A673 (cell line): ENCODE results near the gene ATP8B1. TPM values are rescaled to one million over a fixed set of nuclear protein-coding genes. Genes with fewer than 3 reads are reported as not detected.
"Not testable (repeated sequence)": the region's sequence is repeated elsewhere in the genome, so short reads cannot be mapped to it uniquely, and the experiment has no call there.

Experiments used
- BruUV-seq: library from RNA; stranded (reverse); fragments of 400-500 nt; replicated peaks from 2 replicates; lab custom pipeline; 2021; lab: Mats Ljungman, UMichigan
- CTCF ChIA-PET: fragments of 300-600 bp; sonication (Branson Sonifier 250); formaldehyde crosslinking; loops from one replicate; lab custom pipeline; 2022; ENCODE audit warnings: antibody characterized with exemption; lab: Charles Lee
- POLR2A ChIA-PET: fragments of 300-600 bp; sonication (Branson Sonifier 250); formaldehyde crosslinking; loops from one replicate; lab custom pipeline; 2022; ENCODE audit warnings: antibody characterized with exemption; ENCODE audit not compliant: low non-redundant PET; lab: Charles Lee
- DNase-seq: peaks from one replicate; pipeline ENCODE4 v3.0.0-alpha.2; 2015; ENCODE audit warnings: low spot score
- H3K27ac ChIP-seq: fragments of 200-600 bp; sonication (generic); 2 replicates; pipeline ENCODE4 v1.5.1; 2016; ENCODE audit warnings: mixed run types, low read depth, mild to moderate bottlenecking, mixed read lengths, antibody characterized with exemption, low read length; ENCODE audit not compliant: poor library complexity, severe bottlenecking
- H3K27me3 ChIP-seq: fragments of 200-600 bp; sonication (generic); replicated peaks from 2 replicates; pipeline ENCODE4 v1.6.1; 2017; ENCODE audit warnings: mixed run types, low read depth, mild to moderate bottlenecking, mixed read lengths, antibody characterized with exemption, low read length; ENCODE audit not compliant: insufficient read depth, poor library complexity
- H3K36me3 ChIP-seq: fragments of 200-600 bp; sonication (generic); 2 replicates; pipeline ENCODE4 v1.6.1; 2016; ENCODE audit warnings: mixed run types, mild to moderate bottlenecking, mixed read lengths, antibody characterized with exemption, low read length; ENCODE audit not compliant: insufficient read depth, poor library complexity, severe bottlenecking
- H3K4me1 ChIP-seq: fragments of 200-600 bp; sonication (generic); 2 replicates; pipeline ENCODE4 v1.6.1; 2017; ENCODE audit warnings: mixed run types, mild to moderate bottlenecking, mixed read lengths, antibody characterized with exemption, low read length; ENCODE audit not compliant: insufficient read depth, poor library complexity, severe bottlenecking
- H3K4me3 ChIP-seq: fragments of 200-600 bp; sonication (generic); 2 replicates; pipeline ENCODE4 v1.5.1; 2016; ENCODE audit warnings: low read depth, mixed run types, mild to moderate bottlenecking, mixed read lengths, low read length; ENCODE audit not compliant: poor library complexity, severe bottlenecking
- H3K9me3 ChIP-seq: fragments of 200-600 bp; sonication (generic); 2 replicates; pipeline ENCODE4 v1.6.1; 2016; ENCODE audit warnings: mixed run types, low read depth, mild to moderate bottlenecking, mixed read lengths, antibody characterized with exemption, low read length; ENCODE audit not compliant: poor library complexity, severe bottlenecking
- CTCF ChIP-seq: fragments of 300-800, 200-600 bp; sonication (generic); conservative IDR thresholded peaks from 2 replicates; pipeline ENCODE4 v1.5.1; 2017; ENCODE audit warnings: low read depth, mild to moderate bottlenecking, antibody characterized with exemption, low read length, moderate library complexity, mixed read lengths
- EZH2 ChIP-seq: fragments of 200-600 bp; sonication (generic); IDR thresholded peaks from 2 replicates; pipeline ENCODE4 v1.6.1; 2017; ENCODE audit warnings: borderline replicate concordance, low read depth, mild to moderate bottlenecking, mixed read lengths, antibody characterized with exemption, low read length; ENCODE audit not compliant: poor library complexity, severe bottlenecking
- intact Hi-C: fragments of 100-400 bp; cut with micrococcal nuclease; formaldehyde crosslinking; loops from one replicate; pipeline ENCODE4 v1.10.0; 2022; ENCODE audit not compliant: unreplicated experiment
- total RNA-seq: library from RNA; stranded (reverse); gene quantifications from 2 replicates; pipeline ENCODE4 v1.2.3, GENCODE V29; 2021

ATP8B1 gene
- total RNA-seq, 1 experiment from 2014 or later: 35.6 TPM

- peak overlapping the region; percentile 63 for H3K27ac ChIP-seq
- H3K4me3 ChIP-seq: no peak overlapping the region
- intact Hi-C loops: no loop called here
- ChIA-PET POLR2A (no interaction called here), CTCF (no interaction called here)
- no peak for TF ChIP-seq EZH2
- no peak for TF ChIP-seq CTCF
- DNase-seq: peak; percentile 87
- H3K36me3 ChIP-seq: peaks cover 8% of the 10 kb centered on the region
- no TSS peak for BruUV-seq
- peaks cover 21% of the 10 kb centered on the region for H3K4me1 ChIP-seq
- no peaks in the 10 kb centered on the region for H3K27me3 ChIP-seq
- peaks cover 6% of the 10 kb centered on the region for H3K9me3 ChIP-seq
Observed at GRCh38 chr18:57737400-57738060, 65.6 kb downstream of the ATP8B1 start.

- BruUV-seq, H3K27me3 ChIP-seq, H3K9me3 ChIP-seq, intact Hi-C loops, H3K27ac ChIP-seq, H3K36me3 ChIP-seq, POLR2A ChIA-PET, DNase-seq, H3K4me3 ChIP-seq, CTCF ChIA-PET: not testable (repeated sequence)
- H3K4me1 ChIP-seq: peaks cover 17% of the 10 kb centered on the region
Observed at GRCh38 chr18:57735042-57735441, 68.1 kb downstream of the ATP8B1 start.

DNA sequence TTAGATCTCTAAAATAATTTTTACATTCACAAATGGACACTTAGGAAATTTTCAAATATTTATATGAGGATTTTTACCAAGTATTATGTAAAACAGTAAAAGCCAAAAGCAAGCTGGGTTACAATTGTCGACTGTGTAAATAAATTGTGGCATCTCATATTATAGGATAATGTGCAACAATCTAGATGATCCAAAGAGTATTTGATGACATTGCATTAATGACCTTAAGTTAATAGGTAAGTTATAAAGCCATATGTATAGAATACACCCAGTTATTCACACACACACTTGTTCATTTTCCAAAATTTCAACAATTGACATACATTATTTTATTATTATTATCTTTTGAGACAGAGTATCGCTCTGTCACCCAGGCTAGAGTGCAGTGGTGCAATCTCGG, 69.3 kb downstream of the ATP8B1 start:
- no peak for DNase-seq
- peaks cover 20% of the 10 kb centered on the region for H3K4me1 ChIP-seq
- no peak for TF ChIP-seq CTCF
- no peak for TF ChIP-seq EZH2
- H3K9me3 ChIP-seq: no peaks in the 10 kb centered on the region
- no peak overlapping the region for H3K4me3 ChIP-seq
- ChIA-PET CTCF (no interaction called here), POLR2A (interaction anchor here (0.7 kb wide), 1 partner anchor 84 kb away, joined by 4 read pairs; no protein-coding TSS in a partner anchor)
- no TSS peak for BruUV-seq
- H3K27me3 ChIP-seq: no peaks in the 10 kb centered on the region
- peaks cover 6% of the 10 kb centered on the region for H3K36me3 ChIP-seq
- intact Hi-C loops: no loop called here
- H3K27ac ChIP-seq: no peak overlapping the region

DNA sequence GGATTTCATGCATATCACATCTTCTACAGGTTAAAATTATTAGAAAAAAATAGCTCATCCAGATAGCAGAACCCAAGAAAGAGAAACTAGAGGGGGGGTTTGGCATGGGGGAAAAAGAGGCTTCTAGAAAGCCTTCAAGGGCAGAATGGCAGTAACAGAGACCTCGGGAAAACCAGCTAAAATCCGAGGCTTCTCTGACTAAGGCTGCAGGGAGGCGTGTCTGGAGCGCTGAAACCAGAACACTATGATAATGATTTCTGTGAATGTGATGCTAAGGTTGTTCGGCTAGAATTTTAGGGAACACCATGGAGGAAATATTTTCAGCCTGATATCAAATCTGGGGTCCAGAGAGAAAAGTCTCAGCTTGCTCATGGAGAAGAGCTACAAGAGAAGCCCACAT, 73.0 kb downstream of the ATP8B1 start:
- POLR2A ChIA-PET: no interaction called here
- intact Hi-C loops: no loop called here
- Histone ChIP-seq H3K4me3 (no peak overlapping the region), H3K9me3 (peaks cover 7% of the 10 kb centered on the region), H3K4me1 (peaks cover 16% of the 10 kb centered on the region), H3K36me3 (peaks cover 23% of the 10 kb centered on the region), H3K27me3 (no peaks in the 10 kb centered on the region), H3K27ac (peak overlapping the region; percentile 6)
- no peak for TF ChIP-seq CTCF
- TF ChIP-seq EZH2: no peak
- CTCF ChIA-PET: no interaction called here
- no TSS peak for BruUV-seq
- no peak for DNase-seq
